D721Med (cell line): ENCODE results near the gene ZBTB9.
A peak's percentile ranks its signal among the peaks of the same experiment; 100 is the strongest.

Experiments
- DNase-seq: peaks from one replicate; pipeline ENCODE4 v3.0.0; 2011; ENCODE audit warnings: low spot score; ENCODE audit not compliant: insufficient read length
- FAIRE-seq: peaks from 2 replicates; lab custom pipeline; 2011; peaks lifted over from hg19 to GRCh38; lab: Jason Lieb, UNC
- TF ChIP-seq, protein P1 (sequence below): IDR thresholded peaks from 2 replicates; pipeline ENCODE4 v1.5.1; 2012; ENCODE audit warnings: mild to moderate bottlenecking, control low read depth; ENCODE audit not compliant: insufficient read depth; ENCODE audit errors: missing control alignments

Gene ZBTB9

DNA sequence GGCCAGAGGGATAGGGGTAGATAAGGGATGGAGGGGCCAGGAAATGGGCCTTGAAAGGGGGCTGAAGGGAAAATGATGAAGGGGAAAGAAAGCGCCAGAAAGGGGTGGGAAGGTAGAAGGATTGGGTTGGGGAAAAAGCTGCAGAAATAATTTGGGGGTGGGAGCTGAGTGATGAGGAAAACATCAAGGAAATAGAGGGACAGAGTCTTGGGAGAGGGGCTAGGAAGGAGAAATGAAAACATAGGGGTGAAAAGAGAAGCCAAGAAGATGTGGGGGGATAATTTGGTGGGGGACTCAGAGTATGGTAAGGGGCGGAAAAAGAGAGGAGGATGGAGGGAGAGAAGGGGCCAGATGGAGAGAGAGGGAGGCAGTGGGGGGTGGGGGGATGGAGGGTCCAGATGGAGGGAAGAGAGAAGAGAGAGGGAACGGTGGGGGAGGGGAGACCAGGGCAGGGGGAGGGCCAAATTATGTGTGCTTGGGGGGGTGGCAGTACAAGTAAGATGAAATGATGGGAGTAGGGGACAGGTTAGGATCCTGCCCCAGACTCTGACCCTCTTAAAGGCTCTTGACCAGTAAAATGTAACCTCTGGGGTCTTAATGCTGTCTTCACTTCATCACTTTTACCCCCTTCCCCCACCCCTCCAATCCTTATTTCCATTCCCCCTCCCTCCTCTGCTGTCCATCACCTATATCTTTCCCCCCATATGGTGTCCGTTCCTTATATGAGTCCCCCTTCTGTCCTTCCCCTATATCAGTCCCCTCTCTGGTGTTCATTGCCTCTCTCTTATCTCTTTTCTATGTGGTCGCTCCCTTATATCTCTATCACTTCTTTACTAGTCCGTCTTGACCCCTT is 33.7 kb upstream of the ZBTB9 start:
- DNase-seq (no peak), FAIRE-seq (no peak)
- TF ChIP-seq, protein P1, sequence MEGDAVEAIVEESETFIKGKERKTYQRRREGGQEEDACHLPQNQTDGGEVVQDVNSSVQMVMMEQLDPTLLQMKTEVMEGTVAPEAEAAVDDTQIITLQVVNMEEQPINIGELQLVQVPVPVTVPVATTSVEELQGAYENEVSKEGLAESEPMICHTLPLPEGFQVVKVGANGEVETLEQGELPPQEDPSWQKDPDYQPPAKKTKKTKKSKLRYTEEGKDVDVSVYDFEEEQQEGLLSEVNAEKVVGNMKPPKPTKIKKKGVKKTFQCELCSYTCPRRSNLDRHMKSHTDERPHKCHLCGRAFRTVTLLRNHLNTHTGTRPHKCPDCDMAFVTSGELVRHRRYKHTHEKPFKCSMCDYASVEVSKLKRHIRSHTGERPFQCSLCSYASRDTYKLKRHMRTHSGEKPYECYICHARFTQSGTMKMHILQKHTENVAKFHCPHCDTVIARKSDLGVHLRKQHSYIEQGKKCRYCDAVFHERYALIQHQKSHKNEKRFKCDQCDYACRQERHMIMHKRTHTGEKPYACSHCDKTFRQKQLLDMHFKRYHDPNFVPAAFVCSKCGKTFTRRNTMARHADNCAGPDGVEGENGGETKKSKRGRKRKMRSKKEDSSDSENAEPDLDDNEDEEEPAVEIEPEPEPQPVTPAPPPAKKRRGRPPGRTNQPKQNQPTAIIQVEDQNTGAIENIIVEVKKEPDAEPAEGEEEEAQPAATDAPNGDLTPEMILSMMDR = no peak

GRCh38 chr6:33421344-33421643 is 33.1 kb upstream of the ZBTB9 start:
- TF ChIP-seq, protein P1 = no peak
- no peak for FAIRE-seq
- DNase-seq = no peak

GRCh38 chr6:33423777-33424176 is 30.6 kb upstream of the ZBTB9 start:
- no peak for DNase-seq
- FAIRE-seq = no peak
- TF ChIP-seq, protein P1 = no peak

DNA sequence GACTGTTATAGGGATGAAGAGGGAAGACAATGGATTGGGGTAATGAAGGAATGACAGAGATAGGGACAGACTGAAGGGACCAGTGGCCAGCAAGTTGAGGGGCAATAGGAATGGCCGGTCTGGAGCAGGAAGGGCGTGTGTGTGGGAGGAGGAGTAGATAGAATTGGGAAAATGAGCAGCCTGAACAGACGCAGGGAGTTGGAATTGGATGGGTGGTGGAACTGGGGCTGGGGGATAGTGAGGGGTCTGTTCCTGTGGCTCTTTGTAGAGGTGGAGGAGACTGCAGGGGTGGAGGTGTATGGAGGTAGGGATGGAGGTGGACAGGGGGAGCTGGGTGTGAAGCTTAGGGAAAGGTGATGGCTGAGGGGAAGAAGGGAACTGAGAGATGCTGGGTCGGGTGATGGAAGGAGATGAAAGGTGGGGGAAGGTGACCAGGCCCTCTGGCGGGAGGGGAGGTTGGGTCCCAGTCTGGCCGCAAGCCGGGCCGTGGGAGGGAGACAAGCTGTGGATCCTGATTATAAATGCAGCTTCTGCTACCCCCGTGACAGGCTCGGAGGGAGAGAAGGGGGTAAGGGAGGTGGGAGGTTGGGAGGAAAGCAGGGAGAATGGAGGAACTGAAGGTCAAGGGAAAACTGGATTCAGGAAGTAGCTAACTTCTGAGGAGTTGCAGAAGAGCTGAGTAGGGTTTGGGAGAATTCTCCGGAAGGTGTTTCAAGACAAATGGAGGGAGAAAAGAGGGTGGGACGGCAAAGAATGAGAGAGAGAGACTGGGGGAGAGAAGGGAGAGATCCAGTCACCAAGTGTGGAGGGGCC is 29.3 kb upstream of the ZBTB9 start:
- TF ChIP-seq, protein P1 = no peak
- DNase-seq = no peak
- FAIRE-seq = no peak

GRCh38 chr6:33425668-33426577 is 28.5 kb upstream of the ZBTB9 start:
- FAIRE-seq (no peak), DNase-seq (peak; percentile 84)
- TF ChIP-seq, protein P1 = peak; percentile 72

- FAIRE-seq (no peak), DNase-seq (no peak)
- TF ChIP-seq, protein P1 = no peak
Observed at GRCh38 chr6:33426590-33427511, 27.5 kb upstream of the ZBTB9 start.
